ENCODE results near the gene FGF12. TPM values are rescaled to one million over a fixed set of nuclear protein-coding genes. Genes with fewer than 3 reads are reported as not detected.

FGF12 gene
- total RNA-seq, 4 donors from 2014 or later, result 0.54 to 6.3 (median 3.9) TPM

- H3K9me3 ChIP-seq, result no peaks in the 10 kb centered on the region
- no peaks in the 10 kb centered on the region for H3K36me3 ChIP-seq
- no peak for DNase-seq
- no peaks in the 10 kb centered on the region for H3K27me3 ChIP-seq
- H3K4me3 ChIP-seq (replicated peaks in 1 of 3), result no peak overlapping the region
- 75 to 76% methylated on average over 1 of the region's 1 CpG for WGBS, 2 donors
- H3K4me1 ChIP-seq, result no peaks in the 10 kb centered on the region
- no peak for TF ChIP-seq POLR2A (IDR thresholded peaks at IDR 0.05)
- TF ChIP-seq CTCF (IDR thresholded peaks at IDR 0.05), result no peak
- no peak overlapping the region for H3K27ac ChIP-seq
- intact Hi-C loops (cut with DNase I), result no loop called here
Observed at GRCh38 chr3:192156382-192156781, 571.0 kb downstream of the FGF12 start.

GRCh38 chr3:192155194-192155593, 572.1 kb downstream of the FGF12 start:
- Histone ChIP-seq H3K9me3 (no peaks in the 10 kb centered on the region), H3K4me1 (no peaks in the 10 kb centered on the region), H3K36me3 (no peaks in the 10 kb centered on the region), H3K27ac (no peak overlapping the region), H3K27me3 (no peaks in the 10 kb centered on the region), H3K4me3 (replicated peaks in 1 of 3) (peak overlapping the region in 1 of 3 donors; percentile 22)
- 20 to 23% methylated on average over 8 to 9 of the region's 9 CpGs for WGBS, 2 donors
- intact Hi-C loops (cut with DNase I), result no loop called here
- DNase-seq, result no peak
- TF ChIP-seq POLR2A (IDR thresholded peaks at IDR 0.05), result no peak
- TF ChIP-seq CTCF (IDR thresholded peaks at IDR 0.05), result no peak

GRCh38 chr3:192133271-192133670, 594.1 kb downstream of the FGF12 start:
- H3K4me1 ChIP-seq, result no peaks in the 10 kb centered on the region
- no peak overlapping the region for H3K4me3 ChIP-seq (replicated peaks in 1 of 3)
- no peaks in the 10 kb centered on the region for H3K9me3 ChIP-seq
- TF ChIP-seq CTCF (IDR thresholded peaks at IDR 0.05) (no peak), POLR2A (IDR thresholded peaks at IDR 0.05) (no peak)
- WGBS, 2 donors, result 81 to 89% methylated on average over 4 of the region's 4 CpGs
- H3K27me3 ChIP-seq, result no peaks in the 10 kb centered on the region
- H3K36me3 ChIP-seq, result no peaks in the 10 kb centered on the region
- no peak for DNase-seq
- intact Hi-C loops (cut with DNase I), result no loop called here
- no peak overlapping the region for H3K27ac ChIP-seq

GRCh38 chr3:192130534-192131132, 596.7 kb downstream of the FGF12 start:
- H3K4me3 ChIP-seq (replicated peaks in 1 of 3), result no peak overlapping the region
- no peaks in the 10 kb centered on the region for H3K9me3 ChIP-seq
- no peaks in the 10 kb centered on the region for H3K36me3 ChIP-seq
- WGBS, 2 donors, result 37 to 44% methylated on average over 4 of the region's 4 CpGs
- peak; percentile 46 to 51 for DNase-seq
- TF ChIP-seq CTCF (IDR thresholded peaks at IDR 0.05) (peak; percentile 16 to 68 (median 56)), POLR2A (IDR thresholded peaks at IDR 0.05) (no peak)
- H3K27ac ChIP-seq, result no peak overlapping the region
- H3K27me3 ChIP-seq, result no peaks in the 10 kb centered on the region
- no peaks in the 10 kb centered on the region for H3K4me1 ChIP-seq
- intact Hi-C loops (cut with DNase I), result no loop called here

- H3K36me3 ChIP-seq, result no peaks in the 10 kb centered on the region
- DNase-seq, result no peak
- no peak overlapping the region for H3K27ac ChIP-seq
- no peaks in the 10 kb centered on the region for H3K9me3 ChIP-seq
- WGBS, 2 donors, result 72 to 84% methylated on average over 1 of the region's 1 CpG
- no peak for TF ChIP-seq CTCF (IDR thresholded peaks at IDR 0.05)
- no peak for TF ChIP-seq POLR2A (IDR thresholded peaks at IDR 0.05)
- no peaks in the 10 kb centered on the region for H3K27me3 ChIP-seq
- intact Hi-C loops (cut with DNase I), result no loop called here
- H3K4me3 ChIP-seq (replicated peaks in 1 of 3), result no peak overlapping the region
- no peaks in the 10 kb centered on the region for H3K4me1 ChIP-seq
Observed at GRCh38 chr3:192129586-192129985, 597.8 kb downstream of the FGF12 start.
